Duodenal mucosa (tissue), 2 donors: Measurements from ENCODE around the gene SMYD3.

Experiments
- H3K27ac ChIP-seq: one replicate; pipeline ENCODE4 v1.7.0; 2013; ENCODE audit warnings: low read depth, low read length
- H3K27me3 ChIP-seq, 2 donors: one replicate each; pipeline ENCODE4 v1.7.0; 2013; ENCODE audit warnings: low read length in 2 of 2, control low read depth in 1 of 2; ENCODE audit not compliant: insufficient read depth in 2 of 2, control insufficient read depth in 1 of 2
- H3K36me3 ChIP-seq, 2 donors: one replicate each; pipeline ENCODE4 v1.7.0; 2013; ENCODE audit warnings: low read length in 2 of 2, control low read depth in 1 of 2; ENCODE audit not compliant: insufficient read depth in 2 of 2, control insufficient read depth in 1 of 2
- H3K4me1 ChIP-seq, 2 donors: one replicate each; pipeline ENCODE4 v1.7.0; 2013; ENCODE audit warnings: low read length in 2 of 2, control low read depth in 1 of 2; ENCODE audit not compliant: insufficient read depth in 2 of 2, control insufficient read depth in 1 of 2
- H3K4me3 ChIP-seq, 2 donors: one replicate each; pipeline ENCODE4 v1.7.0; 2013; ENCODE audit warnings: low read length in 2 of 2, low read depth in 1 of 2
- H3K9ac ChIP-seq, 2 donors: one replicate each; pipeline ENCODE4 v1.7.0; 2013; ENCODE audit warnings: low read length in 2 of 2, low read depth in 1 of 2
- H3K9me3 ChIP-seq, 2 donors: one replicate each; pipeline ENCODE4 v1.7.0; 2013; ENCODE audit warnings: low read length in 2 of 2, control low read depth in 1 of 2; ENCODE audit not compliant: control insufficient read depth in 1 of 2

SMYD3 gene

GRCh38 chr1:246318036-246318359 lies 189.1 kb downstream of the SMYD3 start:
- no peaks in the 10 kb centered on the region for H3K4me1 ChIP-seq
- no peaks in the 10 kb centered on the region for H3K27me3 ChIP-seq
- H3K36me3 ChIP-seq, result no peaks in the 10 kb centered on the region
- no peak overlapping the region for H3K4me3 ChIP-seq
- H3K27ac ChIP-seq, result no peak overlapping the region
- no peaks in the 10 kb centered on the region for H3K9me3 ChIP-seq
- H3K9ac ChIP-seq, result no peak overlapping the region

GRCh38 chr1:246317332-246318035 lies 189.6 kb downstream of the SMYD3 start:
- no peaks in the 10 kb centered on the region for H3K27me3 ChIP-seq
- H3K36me3 ChIP-seq, result no peaks in the 10 kb centered on the region
- H3K4me3 ChIP-seq, result no peak overlapping the region
- no peaks in the 10 kb centered on the region for H3K9me3 ChIP-seq
- H3K9ac ChIP-seq, result no peak overlapping the region
- H3K27ac ChIP-seq, result no peak overlapping the region
- no peaks in the 10 kb centered on the region for H3K4me1 ChIP-seq

- H3K9me3 ChIP-seq, result no peaks in the 10 kb centered on the region
- H3K4me1 ChIP-seq, result no peaks in the 10 kb centered on the region
- H3K4me3 ChIP-seq, result no peak overlapping the region
- no peak overlapping the region for H3K9ac ChIP-seq
- no peaks in the 10 kb centered on the region for H3K27me3 ChIP-seq
- no peak overlapping the region for H3K27ac ChIP-seq
- no peaks in the 10 kb centered on the region for H3K36me3 ChIP-seq
Observed at GRCh38 chr1:246311461-246311860, 195.6 kb downstream of the SMYD3 start.

GRCh38 chr1:246309247-246309884 lies 197.7 kb downstream of the SMYD3 start:
- Histone ChIP-seq H3K27ac (no peak overlapping the region), H3K27me3 (no peaks in the 10 kb centered on the region), H3K4me1 (no peaks in the 10 kb centered on the region), H3K4me3 (no peak overlapping the region), H3K9me3 (no peaks in the 10 kb centered on the region), H3K36me3 (no peaks in the 10 kb centered on the region), H3K9ac (no peak overlapping the region)

GRCh38 chr1:246308533-246309075 lies 198.5 kb downstream of the SMYD3 start:
- no peak overlapping the region for H3K4me3 ChIP-seq
- H3K9me3 ChIP-seq, result no peaks in the 10 kb centered on the region
- H3K4me1 ChIP-seq, result no peaks in the 10 kb centered on the region
- H3K27me3 ChIP-seq, result no peaks in the 10 kb centered on the region
- H3K36me3 ChIP-seq, result no peaks in the 10 kb centered on the region
- no peak overlapping the region for H3K27ac ChIP-seq
- H3K9ac ChIP-seq, result no peak overlapping the region

GRCh38 chr1:246306415-246307037 lies 200.6 kb downstream of the SMYD3 start:
- H3K36me3 ChIP-seq, result no peaks in the 10 kb centered on the region
- H3K4me1 ChIP-seq, result no peaks in the 10 kb centered on the region
- no peak overlapping the region for H3K4me3 ChIP-seq
- H3K9ac ChIP-seq, result no peak overlapping the region
- H3K27ac ChIP-seq, result no peak overlapping the region
- no peaks in the 10 kb centered on the region for H3K27me3 ChIP-seq
- no peaks in the 10 kb centered on the region for H3K9me3 ChIP-seq

GRCh38 chr1:246304484-246305259 lies 202.4 kb downstream of the SMYD3 start:
- Histone ChIP-seq H3K9ac (no peak overlapping the region), H3K27ac (no peak overlapping the region), H3K4me3 (no peak overlapping the region), H3K27me3 (no peaks in the 10 kb centered on the region), H3K9me3 (no peaks in the 10 kb centered on the region), H3K36me3 (no peaks in the 10 kb centered on the region), H3K4me1 (peaks cover 0 to 13% of the 10 kb centered on the region in 2 donors)

- Histone ChIP-seq H3K9me3 (no peaks in the 10 kb centered on the region), H3K9ac (no peak overlapping the region), H3K4me3 (no peak overlapping the region), H3K4me1 (peaks cover 0 to 13% of the 10 kb centered on the region in 2 donors), H3K27ac (no peak overlapping the region), H3K27me3 (no peaks in the 10 kb centered on the region), H3K36me3 (no peaks in the 10 kb centered on the region)
Observed at GRCh38 chr1:246302711-246303317, 204.3 kb downstream of the SMYD3 start.

- Histone ChIP-seq H3K36me3 (no peaks in the 10 kb centered on the region), H3K27me3 (no peaks in the 10 kb centered on the region), H3K27ac (no peak overlapping the region), H3K9me3 (no peaks in the 10 kb centered on the region), H3K4me1 (peaks cover 0 to 13% of the 10 kb centered on the region in 2 donors), H3K4me3 (no peak overlapping the region), H3K9ac (no peak overlapping the region)
Observed at GRCh38 chr1:246302251-246302625, 204.8 kb downstream of the SMYD3 start.
